GM23338 (cell line): ENCODE measurements around the gene OR5M8. TPM values are rescaled to one million over a fixed set of nuclear protein-coding genes. Genes with fewer than 3 reads are reported as not detected.

ENCODE experiments used
- ATAC-seq: fragments of 200-7000 bp; cut with Tn5 transposase; 3 replicates; pipeline ENCODE4 v1.9.1; 2020
- DNase-seq: peaks from one replicate; pipeline ENCODE4 v3.0.0-alpha.2; 2015; ENCODE audit warnings: low spot score
- H2AFZ ChIP-seq: fragments of 200-600 bp; sonication (generic); 2 replicates; pipeline ENCODE4 v1.8.0; 2016; ENCODE audit warnings: antibody characterized with exemption, mild to moderate bottlenecking, moderate library complexity
- H3F3A ChIP-seq: fragments of 200-600 bp; sonication (generic); replicated peaks from 2 replicates; pipeline ENCODE4 v1.8.0; 2017; ENCODE audit warnings: antibody characterized with exemption, mixed run types, low read depth
- H3K27ac ChIP-seq: fragments of 200-600 bp; sonication (generic); 2 replicates; pipeline ENCODE4 v1.6.1; 2016; ENCODE audit warnings: low read depth
- H3K27me3 ChIP-seq: fragments of 200-600 bp; sonication (generic); 2 replicates; pipeline ENCODE4 v1.8.0; 2016; ENCODE audit warnings: mild to moderate bottlenecking, mixed run types, moderate library complexity; ENCODE audit not compliant: insufficient read depth
- H3K36me3 ChIP-seq: fragments of 200-600 bp; sonication (generic); 2 replicates; pipeline ENCODE4 v1.8.0; 2016; ENCODE audit warnings: mild to moderate bottlenecking; ENCODE audit not compliant: insufficient read depth
- H3K4me1 ChIP-seq: fragments of 200-600 bp; sonication (generic); 2 replicates; pipeline ENCODE4 v1.8.0; 2016; ENCODE audit warnings: mild to moderate bottlenecking, moderate library complexity; ENCODE audit not compliant: insufficient read depth
- H3K4me2 ChIP-seq: fragments of 200-600 bp; sonication (generic); 2 replicates; pipeline ENCODE4 v1.7.1; 2017; ENCODE audit warnings: mixed run types
- H3K4me3 ChIP-seq: fragments of 200-600 bp; sonication (generic); 2 replicates; pipeline ENCODE4 v1.6.1; 2016; ENCODE audit warnings: mixed run types
- H3K79me2 ChIP-seq: fragments of 200-600 bp; sonication (generic); replicated peaks from 2 replicates; pipeline ENCODE4 v1.8.0; 2017; ENCODE audit warnings: mild to moderate bottlenecking; ENCODE audit not compliant: insufficient read depth
- H3K9me2 ChIP-seq: fragments of 200-600 bp; sonication (generic); 2 replicates; pipeline ENCODE4 v1.8.0; 2017; ENCODE audit not compliant: insufficient read depth
- H4K20me1 ChIP-seq: fragments of 200-600 bp; sonication (generic); replicated peaks from 2 replicates; pipeline ENCODE4 v1.8.0; 2017; ENCODE audit warnings: mild to moderate bottlenecking; ENCODE audit not compliant: insufficient read depth
- H3K27ac Mint-ChIP-seq: 2 replicates; pipeline ENCODE4 v1.8.0; 2020; ENCODE audit warnings: inconsistent platforms, mild to moderate bottlenecking, moderate library complexity, mixed read lengths
- H3K27me3 Mint-ChIP-seq: 3 replicates; pipeline ENCODE4 v1.8.0; 2022; ENCODE audit warnings: low read depth, mild to moderate bottlenecking, moderate library complexity, mixed read lengths, inconsistent platforms; ENCODE audit not compliant: insufficient read depth, poor library complexity
- H3K36me3 Mint-ChIP-seq: 3 replicates; pipeline ENCODE4 v1.8.0; 2021; ENCODE audit warnings: low read depth, mild to moderate bottlenecking, inconsistent platforms, moderate library complexity, mixed read lengths
- H3K4me1 Mint-ChIP-seq: 3 replicates; pipeline ENCODE4 v1.8.0; 2020; ENCODE audit warnings: mild to moderate bottlenecking, inconsistent platforms, mixed read lengths
- H3K4me3 Mint-ChIP-seq: 3 replicates; pipeline ENCODE4 v1.8.0; 2021; ENCODE audit warnings: moderate library complexity, mild to moderate bottlenecking, inconsistent platforms, mixed read lengths
- H3K9me3 Mint-ChIP-seq: 3 replicates; pipeline ENCODE4 v1.8.0; 2020; ENCODE audit warnings: moderate library complexity, mild to moderate bottlenecking, inconsistent platforms, mixed read lengths
- CREB1 ChIP-seq: fragments of 250-450 bp; sonication (Bioruptor Pico); IDR thresholded peaks from 2 replicates; pipeline ENCODE4 v1.5.0; 2020; ENCODE audit warnings: low read depth, mild to moderate bottlenecking, moderate library complexity
- ETS1 ChIP-seq: IDR thresholded peaks from 2 replicates; pipeline ENCODE4 v1.6.1; 2016; ENCODE audit warnings: antibody characterized with exemption
- EZH2 ChIP-seq: fragments of 200-600 bp; sonication (generic); IDR thresholded peaks from one replicate; pipeline ENCODE4 v1.8.0; 2017; ENCODE audit warnings: antibody characterized with exemption, mild to moderate bottlenecking, low read depth; ENCODE audit not compliant: unreplicated experiment
- EZH2phosphoT487 ChIP-seq: fragments of 200-600 bp; sonication (generic); IDR thresholded peaks from one replicate; pipeline ENCODE4 v1.8.1; 2018; ENCODE audit warnings: antibody characterized with exemption; ENCODE audit not compliant: unreplicated experiment
- JUNB ChIP-seq: IDR thresholded peaks from one replicate; pipeline ENCODE4 v1.6.1; 2016; ENCODE audit warnings: antibody characterized with exemption; ENCODE audit not compliant: unreplicated experiment
- NANOG ChIP-seq: IDR thresholded peaks from 2 replicates; pipeline ENCODE4 v1.6.1; 2016; ENCODE audit warnings: antibody characterized with exemption, borderline replicate concordance
- POLR2AphosphoS5 ChIP-seq: IDR thresholded peaks from 2 replicates; pipeline ENCODE4 v1.6.1; 2016; ENCODE audit warnings: antibody characterized with exemption, low read depth
- STAT1 ChIP-seq: IDR thresholded peaks from one replicate; pipeline ENCODE4 v1.6.1; 2016; ENCODE audit warnings: antibody characterized with exemption; ENCODE audit not compliant: unreplicated experiment
- ZNF114 ChIP-seq: fragments of 250-450 bp; sonication (Bioruptor Pico); IDR thresholded peaks from 2 replicates; pipeline ENCODE4 v1.5.0; 2020; ENCODE audit warnings: mild to moderate bottlenecking, moderate library complexity
- ZNF331 ChIP-seq: fragments of 250-450 bp; sonication (Bioruptor Pico); IDR thresholded peaks from 2 replicates; pipeline ENCODE4 v1.5.0; 2020; ENCODE audit warnings: low read depth, mild to moderate bottlenecking, moderate library complexity
- polyA plus RNA-seq: library from polyadenylated mRNA; unstranded; fragments of >200 nt; fragmentation: Nextera tagmentation; extraction: Ambion mirVana; gene quantifications from 2 replicates; pipeline ENCODE4 v1.2.1, GENCODE V29; 2016
- total RNA-seq: library from RNA; depleted of rRNA; stranded (reverse); fragments of >200 nt; shearing (Covaris generic); gene quantifications from 2 replicates; pipeline ENCODE4 v1.2.3, GENCODE V29; 2014
- TF ChIP-seq, protein P1 (sequence below): fragments of 250-450 bp; sonication (Bioruptor Pico); IDR thresholded peaks from 2 replicates; pipeline ENCODE4 v1.5.0; 2020; ENCODE audit warnings: mild to moderate bottlenecking, moderate library complexity
- TF ChIP-seq, protein P2 (sequence below), 2 experiments: fragments of 200-600 bp in 1 of 2; sonication (generic) in 1 of 2; conservative IDR thresholded peaks; 2 replicates each; pipeline versions ENCODE4 v1.5.1 to v1.6.1; 2016 to 2017; ENCODE audit warnings: antibody characterized with exemption in 2 of 2, low read depth in 2 of 2, mild to moderate bottlenecking in 2 of 2, moderate library complexity in 1 of 2
- TF ChIP-seq, protein P3 (sequence below): IDR thresholded peaks from one replicate; pipeline ENCODE4 v1.6.1; 2018; ENCODE audit warnings: antibody characterized with exemption; ENCODE audit not compliant: unreplicated experiment

Gene OR5M8
- total and polyA plus RNA-seq, 2 experiments from 2014 or later: not detected

- no peak overlapping the region for H2AFZ ChIP-seq
- Mint-ChIP-seq H3K27me3 (peaks cover 4% of the 10 kb centered on the region), H3K36me3 (no peaks in the 10 kb centered on the region; the same call in 2 of the 3 replicates), H3K4me3 (no peak overlapping the region), H3K27ac (no peak overlapping the region; the same call in 1 of the 2 replicates), H3K4me1 (peaks cover 21% of the 10 kb centered on the region; the same call in 2 of the 3 replicates), H3K9me3 (peaks cover 10% of the 10 kb centered on the region)
- no peaks in the 10 kb centered on the region for H3K79me2 ChIP-seq
- H3K27ac ChIP-seq: no peak overlapping the region
- peaks cover 16% of the 10 kb centered on the region; the same call in 1 of the 2 replicates for H3K4me1 ChIP-seq
- TF ChIP-seq, protein P1, sequence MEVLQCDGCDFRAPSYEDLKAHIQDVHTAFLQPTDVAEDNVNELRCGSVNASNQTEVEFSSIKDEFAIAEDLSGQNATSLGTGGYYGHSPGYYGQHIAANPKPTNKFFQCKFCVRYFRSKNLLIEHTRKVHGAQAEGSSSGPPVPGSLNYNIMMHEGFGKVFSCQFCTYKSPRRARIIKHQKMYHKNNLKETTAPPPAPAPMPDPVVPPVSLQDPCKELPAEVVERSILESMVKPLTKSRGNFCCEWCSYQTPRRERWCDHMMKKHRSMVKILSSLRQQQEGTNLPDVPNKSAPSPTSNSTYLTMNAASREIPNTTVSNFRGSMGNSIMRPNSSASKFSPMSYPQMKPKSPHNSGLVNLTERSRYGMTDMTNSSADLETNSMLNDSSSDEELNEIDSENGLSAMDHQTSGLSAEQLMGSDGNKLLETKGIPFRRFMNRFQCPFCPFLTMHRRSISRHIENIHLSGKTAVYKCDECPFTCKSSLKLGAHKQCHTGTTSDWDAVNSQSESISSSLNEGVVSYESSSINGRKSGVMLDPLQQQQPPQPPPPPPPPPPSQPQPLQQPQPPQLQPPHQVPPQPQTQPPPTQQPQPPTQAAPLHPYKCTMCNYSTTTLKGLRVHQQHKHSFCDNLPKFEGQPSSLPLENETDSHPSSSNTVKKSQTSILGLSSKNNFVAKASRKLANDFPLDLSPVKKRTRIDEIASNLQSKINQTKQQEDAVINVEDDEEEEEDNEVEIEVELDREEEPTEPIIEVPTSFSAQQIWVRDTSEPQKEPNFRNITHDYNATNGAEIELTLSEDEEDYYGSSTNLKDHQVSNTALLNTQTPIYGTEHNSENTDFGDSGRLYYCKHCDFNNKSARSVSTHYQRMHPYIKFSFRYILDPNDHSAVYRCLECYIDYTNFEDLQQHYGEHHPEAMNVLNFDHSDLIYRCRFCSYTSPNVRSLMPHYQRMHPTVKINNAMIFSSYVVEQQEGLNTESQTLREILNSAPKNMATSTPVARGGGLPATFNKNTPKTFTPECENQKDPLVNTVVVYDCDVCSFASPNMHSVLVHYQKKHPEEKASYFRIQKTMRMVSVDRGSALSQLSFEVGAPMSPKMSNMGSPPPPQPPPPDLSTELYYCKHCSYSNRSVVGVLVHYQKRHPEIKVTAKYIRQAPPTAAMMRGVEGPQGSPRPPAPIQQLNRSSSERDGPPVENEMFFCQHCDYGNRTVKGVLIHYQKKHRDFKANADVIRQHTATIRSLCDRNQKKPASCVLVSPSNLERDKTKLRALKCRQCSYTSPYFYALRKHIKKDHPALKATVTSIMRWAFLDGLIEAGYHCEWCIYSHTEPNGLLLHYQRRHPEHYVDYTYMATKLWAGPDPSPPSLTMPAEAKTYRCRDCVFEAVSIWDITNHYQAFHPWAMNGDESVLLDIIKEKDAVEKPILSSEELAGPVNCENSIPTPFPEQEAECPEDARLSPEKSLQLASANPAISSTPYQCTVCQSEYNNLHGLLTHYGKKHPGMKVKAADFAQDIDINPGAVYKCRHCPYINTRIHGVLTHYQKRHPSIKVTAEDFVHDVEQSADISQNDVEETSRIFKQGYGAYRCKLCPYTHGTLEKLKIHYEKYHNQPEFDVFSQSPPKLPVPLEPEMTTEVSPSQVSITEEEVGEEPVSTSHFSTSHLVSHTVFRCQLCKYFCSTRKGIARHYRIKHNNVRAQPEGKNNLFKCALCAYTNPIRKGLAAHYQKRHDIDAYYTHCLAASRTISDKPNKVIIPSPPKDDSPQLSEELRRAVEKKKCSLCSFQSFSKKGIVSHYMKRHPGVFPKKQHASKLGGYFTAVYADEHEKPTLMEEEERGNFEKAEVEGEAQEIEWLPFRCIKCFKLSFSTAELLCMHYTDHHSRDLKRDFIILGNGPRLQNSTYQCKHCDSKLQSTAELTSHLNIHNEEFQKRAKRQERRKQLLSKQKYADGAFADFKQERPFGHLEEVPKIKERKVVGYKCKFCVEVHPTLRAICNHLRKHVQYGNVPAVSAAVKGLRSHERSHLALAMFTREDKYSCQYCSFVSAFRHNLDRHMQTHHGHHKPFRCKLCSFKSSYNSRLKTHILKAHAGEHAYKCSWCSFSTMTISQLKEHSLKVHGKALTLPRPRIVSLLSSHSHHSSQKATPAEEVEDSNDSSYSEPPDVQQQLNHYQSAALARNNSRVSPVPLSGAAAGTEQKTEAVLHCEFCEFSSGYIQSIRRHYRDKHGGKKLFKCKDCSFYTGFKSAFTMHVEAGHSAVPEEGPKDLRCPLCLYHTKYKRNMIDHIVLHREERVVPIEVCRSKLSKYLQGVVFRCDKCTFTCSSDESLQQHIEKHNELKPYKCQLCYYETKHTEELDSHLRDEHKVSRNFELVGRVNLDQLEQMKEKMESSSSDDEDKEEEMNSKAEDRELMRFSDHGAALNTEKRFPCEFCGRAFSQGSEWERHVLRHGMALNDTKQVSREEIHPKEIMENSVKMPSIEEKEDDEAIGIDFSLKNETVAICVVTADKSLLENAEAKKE (CRISPR knock-in tag): no peak
- TF ChIP-seq NANOG (no peak), EZH2 (no peak), ETS1 (no peak), JUNB (no peak), ZNF331 (CRISPR knock-in tag) (no peak), STAT1 (no peak), POLR2AphosphoS5 (no peak), CREB1 (no peak), ZNF114 (CRISPR knock-in tag) (no peak), EZH2phosphoT487 (no peak)
- TF ChIP-seq, protein P2, sequence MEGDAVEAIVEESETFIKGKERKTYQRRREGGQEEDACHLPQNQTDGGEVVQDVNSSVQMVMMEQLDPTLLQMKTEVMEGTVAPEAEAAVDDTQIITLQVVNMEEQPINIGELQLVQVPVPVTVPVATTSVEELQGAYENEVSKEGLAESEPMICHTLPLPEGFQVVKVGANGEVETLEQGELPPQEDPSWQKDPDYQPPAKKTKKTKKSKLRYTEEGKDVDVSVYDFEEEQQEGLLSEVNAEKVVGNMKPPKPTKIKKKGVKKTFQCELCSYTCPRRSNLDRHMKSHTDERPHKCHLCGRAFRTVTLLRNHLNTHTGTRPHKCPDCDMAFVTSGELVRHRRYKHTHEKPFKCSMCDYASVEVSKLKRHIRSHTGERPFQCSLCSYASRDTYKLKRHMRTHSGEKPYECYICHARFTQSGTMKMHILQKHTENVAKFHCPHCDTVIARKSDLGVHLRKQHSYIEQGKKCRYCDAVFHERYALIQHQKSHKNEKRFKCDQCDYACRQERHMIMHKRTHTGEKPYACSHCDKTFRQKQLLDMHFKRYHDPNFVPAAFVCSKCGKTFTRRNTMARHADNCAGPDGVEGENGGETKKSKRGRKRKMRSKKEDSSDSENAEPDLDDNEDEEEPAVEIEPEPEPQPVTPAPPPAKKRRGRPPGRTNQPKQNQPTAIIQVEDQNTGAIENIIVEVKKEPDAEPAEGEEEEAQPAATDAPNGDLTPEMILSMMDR (conservative IDR thresholded peaks at IDR 0.05; ENCODE audit: low read depth in 2 of 2): no peak
- TF ChIP-seq, protein P3, sequence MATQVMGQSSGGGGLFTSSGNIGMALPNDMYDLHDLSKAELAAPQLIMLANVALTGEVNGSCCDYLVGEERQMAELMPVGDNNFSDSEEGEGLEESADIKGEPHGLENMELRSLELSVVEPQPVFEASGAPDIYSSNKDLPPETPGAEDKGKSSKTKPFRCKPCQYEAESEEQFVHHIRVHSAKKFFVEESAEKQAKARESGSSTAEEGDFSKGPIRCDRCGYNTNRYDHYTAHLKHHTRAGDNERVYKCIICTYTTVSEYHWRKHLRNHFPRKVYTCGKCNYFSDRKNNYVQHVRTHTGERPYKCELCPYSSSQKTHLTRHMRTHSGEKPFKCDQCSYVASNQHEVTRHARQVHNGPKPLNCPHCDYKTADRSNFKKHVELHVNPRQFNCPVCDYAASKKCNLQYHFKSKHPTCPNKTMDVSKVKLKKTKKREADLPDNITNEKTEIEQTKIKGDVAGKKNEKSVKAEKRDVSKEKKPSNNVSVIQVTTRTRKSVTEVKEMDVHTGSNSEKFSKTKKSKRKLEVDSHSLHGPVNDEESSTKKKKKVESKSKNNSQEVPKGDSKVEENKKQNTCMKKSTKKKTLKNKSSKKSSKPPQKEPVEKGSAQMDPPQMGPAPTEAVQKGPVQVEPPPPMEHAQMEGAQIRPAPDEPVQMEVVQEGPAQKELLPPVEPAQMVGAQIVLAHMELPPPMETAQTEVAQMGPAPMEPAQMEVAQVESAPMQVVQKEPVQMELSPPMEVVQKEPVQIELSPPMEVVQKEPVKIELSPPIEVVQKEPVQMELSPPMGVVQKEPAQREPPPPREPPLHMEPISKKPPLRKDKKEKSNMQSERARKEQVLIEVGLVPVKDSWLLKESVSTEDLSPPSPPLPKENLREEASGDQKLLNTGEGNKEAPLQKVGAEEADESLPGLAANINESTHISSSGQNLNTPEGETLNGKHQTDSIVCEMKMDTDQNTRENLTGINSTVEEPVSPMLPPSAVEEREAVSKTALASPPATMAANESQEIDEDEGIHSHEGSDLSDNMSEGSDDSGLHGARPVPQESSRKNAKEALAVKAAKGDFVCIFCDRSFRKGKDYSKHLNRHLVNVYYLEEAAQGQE: no peak
- no peaks in the 10 kb centered on the region for H3F3A ChIP-seq
- no peak for DNase-seq
- H3K27me3 ChIP-seq: no peaks in the 10 kb centered on the region
- no peak overlapping the region for H3K4me2 ChIP-seq
- no peaks in the 10 kb centered on the region for H3K9me2 ChIP-seq
- ATAC-seq: no peak
- no peaks in the 10 kb centered on the region for H3K36me3 ChIP-seq
- H4K20me1 ChIP-seq: no peaks in the 10 kb centered on the region
- no peak overlapping the region for H3K4me3 ChIP-seq
Measured at GRCh38 chr11:56457076-56457475, 34.1 kb downstream of the OR5M8 start.
